Right atrium auricular region (tissue), 2 donors: ENCODE measurements around the gene AVPI1. TPM values are rescaled to one million over a fixed set of nuclear protein-coding genes. Genes with fewer than 3 reads are reported as not detected.
"Not testable (repeated sequence)": the region's sequence is repeated elsewhere in the genome, so short reads cannot be mapped to it uniquely, and the experiment has no call there.

Experiments
- DNase-seq: peaks from one replicate; pipeline ENCODE4 v3.0.0-alpha.2; 2019; ENCODE audit warnings: low spot score
- H3K27ac ChIP-seq, 2 donors: fragments of 200-600 bp; sonication (generic); 1 replicate in 1 of 2; 2 replicates in 1 of 2; pipeline ENCODE4 v1.5.1; 2016 to 2019
- H3K27me3 ChIP-seq, 2 donors: fragments of 200-600 bp; sonication (generic); one replicate each; pipeline versions ENCODE4 v1.5.1 to v1.6.0; 2017 to 2019
- H3K36me3 ChIP-seq: fragments of 200-600 bp; sonication (generic); one replicate; pipeline ENCODE4 v1.5.1; 2016
- H3K4me1 ChIP-seq, 2 donors: fragments of 200-600 bp; sonication (generic); one replicate each; pipeline versions ENCODE4 v1.5.1 to v1.6.0; 2017 to 2019
- H3K4me3 ChIP-seq, 2 donors: fragments of 200-600 bp; sonication (generic); 1 replicate in 1 of 2; 2 replicates in 1 of 2; pipeline ENCODE4 v1.5.1; 2017 to 2019; ENCODE audit warnings: mild to moderate bottlenecking in 1 of 2, moderate library complexity in 1 of 2
- H3K9me3 ChIP-seq, 2 donors: fragments of 200-600 bp; sonication (generic); one replicate each; pipeline ENCODE4 v1.5.1; 2019
- total RNA-seq, 2 donors: library from RNA; depleted of rRNA; stranded (reverse); fragments of >200 nt; gene quantifications; one replicate each; pipeline ENCODE4 v1.1.0, GENCODE V29; 2016
- TF ChIP-seq, protein P1 (sequence below), 2 donors: fragments of 200-600 bp; sonication (generic); IDR thresholded peaks; one replicate each; pipeline ENCODE4 v1.5.1; 2019; ENCODE audit warnings: antibody characterized with exemption in 2 of 2

AVPI1 gene
- total RNA-seq, 2 donors from 2014 or later: 10.5 to 23.7 TPM

DNA sequence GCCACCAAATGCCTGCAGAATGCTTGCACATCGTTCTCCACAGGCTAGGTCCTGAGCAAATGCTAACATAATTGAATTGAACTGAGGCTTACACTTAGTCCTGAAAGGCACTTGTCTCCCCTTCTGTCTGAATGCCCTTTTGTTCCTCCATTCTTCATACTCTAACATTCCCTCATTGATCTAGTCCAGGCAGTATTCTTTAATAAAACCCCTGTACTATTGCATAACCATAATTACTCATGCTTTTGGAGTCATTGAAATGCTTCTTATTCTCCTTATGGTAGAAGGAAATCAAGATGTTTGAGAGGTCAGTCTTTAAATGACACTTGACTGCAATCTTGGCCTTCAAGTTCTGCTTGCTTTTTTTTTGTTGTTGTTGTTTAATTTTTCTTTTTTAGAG is 39.5 kb downstream of the AVPI1 start:
- H3K4me3 ChIP-seq: no peak overlapping the region
- no peaks in the 10 kb centered on the region for H3K27me3 ChIP-seq
- DNase-seq: no peak
- H3K27ac ChIP-seq: no peak overlapping the region
- H3K9me3 ChIP-seq: no peaks in the 10 kb centered on the region
- peaks cover 25% of the 10 kb centered on the region for H3K36me3 ChIP-seq
- TF ChIP-seq, protein P1, sequence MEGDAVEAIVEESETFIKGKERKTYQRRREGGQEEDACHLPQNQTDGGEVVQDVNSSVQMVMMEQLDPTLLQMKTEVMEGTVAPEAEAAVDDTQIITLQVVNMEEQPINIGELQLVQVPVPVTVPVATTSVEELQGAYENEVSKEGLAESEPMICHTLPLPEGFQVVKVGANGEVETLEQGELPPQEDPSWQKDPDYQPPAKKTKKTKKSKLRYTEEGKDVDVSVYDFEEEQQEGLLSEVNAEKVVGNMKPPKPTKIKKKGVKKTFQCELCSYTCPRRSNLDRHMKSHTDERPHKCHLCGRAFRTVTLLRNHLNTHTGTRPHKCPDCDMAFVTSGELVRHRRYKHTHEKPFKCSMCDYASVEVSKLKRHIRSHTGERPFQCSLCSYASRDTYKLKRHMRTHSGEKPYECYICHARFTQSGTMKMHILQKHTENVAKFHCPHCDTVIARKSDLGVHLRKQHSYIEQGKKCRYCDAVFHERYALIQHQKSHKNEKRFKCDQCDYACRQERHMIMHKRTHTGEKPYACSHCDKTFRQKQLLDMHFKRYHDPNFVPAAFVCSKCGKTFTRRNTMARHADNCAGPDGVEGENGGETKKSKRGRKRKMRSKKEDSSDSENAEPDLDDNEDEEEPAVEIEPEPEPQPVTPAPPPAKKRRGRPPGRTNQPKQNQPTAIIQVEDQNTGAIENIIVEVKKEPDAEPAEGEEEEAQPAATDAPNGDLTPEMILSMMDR (IDR thresholded peaks at IDR 0.05): no peak
- peaks cover 0 to 21% of the 10 kb centered on the region in 2 donors for H3K4me1 ChIP-seq

DNA sequence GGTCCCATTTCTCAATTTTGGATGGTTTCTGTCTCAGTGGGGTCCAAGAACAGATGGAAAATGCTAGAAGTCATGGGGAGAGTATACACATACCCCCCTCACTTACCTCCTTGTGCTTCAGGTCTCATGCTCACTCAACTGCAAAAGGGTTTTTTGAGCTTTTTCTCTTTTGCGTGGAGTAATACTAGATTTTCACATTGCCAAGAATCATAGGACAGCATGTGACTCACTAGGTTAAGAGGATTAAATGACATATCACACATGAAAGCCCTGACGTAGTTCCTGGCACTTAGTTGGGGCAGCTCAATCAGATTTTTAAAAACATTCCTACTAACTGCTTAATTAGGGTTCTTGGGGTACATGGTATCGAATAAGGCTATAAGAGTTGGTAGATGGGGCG is 42.1 kb downstream of the AVPI1 start:
- Histone ChIP-seq H3K36me3 (peaks cover 5% of the 10 kb centered on the region), H3K4me1 (peaks cover 0 to 32% of the 10 kb centered on the region in 2 donors), H3K9me3 (no peaks in the 10 kb centered on the region), H3K27me3 (no peaks in the 10 kb centered on the region), H3K4me3 (no peak overlapping the region), H3K27ac (no peak overlapping the region)
- TF ChIP-seq, protein P1 (IDR thresholded peaks at IDR 0.05): no peak
- no peak for DNase-seq

DNA sequence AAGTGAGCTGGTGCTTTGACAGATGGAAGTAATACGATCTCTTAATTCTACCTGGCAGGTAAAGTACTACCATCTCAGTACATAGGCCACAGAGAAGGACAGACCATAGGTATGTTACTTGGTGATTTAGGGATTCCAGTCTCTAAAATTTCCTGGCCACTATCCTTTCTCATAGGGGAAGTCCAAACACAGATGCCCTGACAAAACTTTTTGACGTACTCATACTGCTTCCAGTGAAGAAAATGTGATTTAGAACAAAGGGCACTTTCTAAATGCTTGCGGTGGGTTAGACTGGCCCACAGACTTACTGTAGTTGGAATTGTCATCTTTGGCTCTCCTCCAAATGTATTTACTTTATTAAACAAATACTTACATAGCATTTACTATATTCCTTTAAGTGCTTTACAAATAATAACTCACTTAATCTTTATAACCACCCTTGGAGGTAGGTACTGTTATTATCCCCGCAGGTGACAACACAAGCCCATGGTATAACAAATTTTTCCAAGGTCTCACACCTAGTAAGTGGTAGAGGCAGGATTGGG is 43.5 kb downstream of the AVPI1 start:
- no peak for DNase-seq
- Histone ChIP-seq H3K27me3 (no peaks in the 10 kb centered on the region), H3K36me3 (peaks cover 5% of the 10 kb centered on the region), H3K4me1 (peaks cover 0 to 17% of the 10 kb centered on the region in 2 donors), H3K27ac (no peak overlapping the region), H3K4me3 (no peak overlapping the region), H3K9me3 (no peaks in the 10 kb centered on the region)
- TF ChIP-seq, protein P1 (IDR thresholded peaks at IDR 0.05): no peak

DNA sequence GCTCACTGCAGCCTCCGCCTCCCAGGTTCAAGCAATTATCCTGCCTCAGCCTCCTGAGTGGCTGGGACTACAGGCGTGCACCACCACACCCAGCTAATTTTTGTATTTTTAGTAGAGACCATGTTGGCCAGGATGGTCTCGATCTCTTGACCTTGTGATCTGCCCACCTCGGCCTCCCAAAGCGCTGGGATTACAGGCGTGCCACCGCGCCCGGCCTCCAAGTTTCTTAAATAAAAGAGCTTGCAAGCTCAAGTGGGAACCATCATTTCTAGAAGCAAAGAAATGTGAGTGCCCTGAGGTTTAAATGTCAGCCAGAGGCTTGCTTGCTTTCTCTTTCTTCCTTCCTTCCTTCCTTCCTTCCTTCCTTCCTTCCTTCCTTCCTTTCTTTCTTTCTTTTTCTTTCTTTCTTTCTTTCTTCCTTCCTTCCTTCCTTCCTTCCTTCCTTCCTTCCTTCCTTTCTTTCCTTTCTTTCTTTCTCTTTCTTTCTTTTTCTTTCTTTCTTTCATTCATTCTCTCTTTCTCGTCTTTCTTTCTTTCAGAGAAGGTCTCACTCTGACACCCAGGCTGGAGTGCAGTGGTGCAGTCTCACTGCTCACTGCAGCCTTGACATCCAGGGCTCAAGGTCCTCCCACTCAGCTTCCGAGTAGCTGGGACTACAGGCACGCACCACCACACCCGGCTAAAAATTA is 44.4 kb downstream of the AVPI1 start:
- Histone ChIP-seq H3K4me1 (peaks cover 0 to 16% of the 10 kb centered on the region in 2 donors), H3K27ac (peak overlapping the region in 1 of 2 donors; percentile 89)
- H3K36me3 ChIP-seq, DNase-seq, H3K9me3 ChIP-seq, H3K4me3 ChIP-seq, H3K27me3 ChIP-seq: not testable (repeated sequence)

DNA sequence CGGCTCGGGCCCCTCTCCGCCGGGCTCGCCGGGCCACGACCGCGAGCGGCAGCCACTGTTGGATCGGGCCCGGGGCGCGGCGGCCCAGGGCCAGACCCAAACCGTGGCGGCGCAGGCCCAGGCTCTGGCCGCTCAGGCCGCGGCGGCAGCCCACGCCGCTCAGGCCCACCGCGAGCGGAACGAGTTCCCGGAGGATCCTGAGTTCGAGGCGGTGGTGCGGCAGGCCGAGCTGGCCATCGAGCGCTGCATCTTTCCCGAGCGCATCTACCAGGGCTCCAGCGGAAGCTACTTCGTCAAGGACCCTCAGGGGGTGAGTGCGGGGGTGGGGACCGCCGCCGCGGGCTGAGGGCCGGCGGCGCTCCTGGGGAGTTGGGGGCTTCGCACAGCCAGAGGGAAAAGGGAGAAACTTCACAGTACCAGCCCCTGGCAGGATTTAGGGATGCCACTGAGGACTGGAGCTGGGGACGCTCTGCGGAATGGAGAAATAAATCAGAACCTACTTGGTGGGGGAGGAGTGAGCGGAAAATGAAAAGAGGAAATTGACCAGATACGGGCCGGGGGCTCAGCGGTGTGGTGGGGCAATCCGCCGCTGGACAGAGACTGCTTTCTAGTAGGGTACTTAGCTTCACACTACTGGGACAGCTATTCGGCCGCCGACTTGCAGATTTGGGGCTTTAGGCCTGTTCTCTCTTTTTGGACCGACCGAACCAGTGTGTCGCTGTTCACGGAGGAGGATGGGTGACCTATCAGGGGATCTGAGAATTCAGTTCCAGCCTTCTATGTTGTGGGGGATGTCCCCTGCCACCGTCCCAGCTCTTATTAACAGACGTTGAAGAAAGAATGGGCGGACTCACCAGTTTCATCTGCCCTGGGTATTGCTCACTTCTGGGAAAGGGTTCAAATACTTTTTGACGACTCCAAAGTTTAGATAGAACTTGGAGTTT is 45.9 kb downstream of the AVPI1 start:
- Histone ChIP-seq H3K36me3 (peaks cover 5% of the 10 kb centered on the region), H3K9me3 (no peaks in the 10 kb centered on the region), H3K27ac (peak overlapping the region; percentile 87 to 89), H3K4me3 (peak overlapping the region; percentile 74 to 87), H3K27me3 (no peaks in the 10 kb centered on the region), H3K4me1 (peaks cover 0 to 16% of the 10 kb centered on the region in 2 donors)
- TF ChIP-seq, protein P1 (IDR thresholded peaks at IDR 0.05): no peak
- DNase-seq: peak; percentile 68
